Hematopoietic multipotent progenitor cell treated with erythropoietin and hydrocortisone succinate and interleukin-3 and kit ligand, for 6 days (in vitro differentiated cells): ENCODE measurements around the gene CELA2B.
"Not testable (repeated sequence)": the region's sequence is repeated elsewhere in the genome, so short reads cannot be mapped to it uniquely, and the experiment has no call there.

Source experiments
- DNase-seq: peaks from one replicate; pipeline ENCODE4 v3.0.0-alpha.2; 2015

The CELA2B gene

GRCh38 chr1:15475752-15476314, at the start of gene CELA2B:
Gene CELA2B, plus strand, starts transcription at chr1:15476104. Its CDS starts 22 bp downstream, at chr1:15476126.
- DNase-seq, result no peak

- peak; percentile 36 for DNase-seq
These were observed 49.2 kb upstream of the CELA2B start for GRCh38 chr1:15426492-15427279.

- DNase-seq, result no peak
These were observed 48.6 kb upstream of the CELA2B start for GRCh38 chr1:15427280-15427666.

- DNase-seq, result not testable (repeated sequence)
These were observed 47.7 kb upstream of the CELA2B start for GRCh38 chr1:15428252-15428651.

- no peak for DNase-seq
These were observed 47.0 kb upstream of the CELA2B start for GRCh38 chr1:15428815-15429435.

- DNase-seq, result no peak
These were observed 46.2 kb upstream of the CELA2B start for GRCh38 chr1:15429701-15430149.

GRCh38 chr1:15430787-15431570, 44.9 kb upstream of the CELA2B start:
- DNase-seq, result peak; percentile 67

- no peak for DNase-seq
These were observed 44.3 kb upstream of the CELA2B start for GRCh38 chr1:15431571-15431948.

GRCh38 chr1:15432324-15432723, 43.6 kb upstream of the CELA2B start:
- DNase-seq, result no peak

GRCh38 chr1:15433471-15433870, 42.4 kb upstream of the CELA2B start:
- no peak for DNase-seq

- DNase-seq, result peak; percentile 83
These were observed 41.2 kb upstream of the CELA2B start for GRCh38 chr1:15434739-15435138.

- DNase-seq, result no peak
These were observed 40.4 kb upstream of the CELA2B start for GRCh38 chr1:15435239-15436077.

- DNase-seq, result no peak
These were observed 38.9 kb upstream of the CELA2B start for GRCh38 chr1:15436881-15437442.

GRCh38 chr1:15439325-15439724, 36.6 kb upstream of the CELA2B start:
- no peak for DNase-seq

GRCh38 chr1:15440357-15440756, 35.5 kb upstream of the CELA2B start:
- DNase-seq, result no peak

GRCh38 chr1:15441247-15441646, 34.7 kb upstream of the CELA2B start:
- DNase-seq, result no peak

GRCh38 chr1:15442119-15442518, 33.8 kb upstream of the CELA2B start:
- DNase-seq, result no peak

GRCh38 chr1:15442759-15443158, 33.1 kb upstream of the CELA2B start:
- DNase-seq, result no peak

GRCh38 chr1:15443281-15443680, 32.6 kb upstream of the CELA2B start:
- no peak for DNase-seq

GRCh38 chr1:15444468-15445389, 31.2 kb upstream of the CELA2B start:
- no peak for DNase-seq
